Measurements from ENCODE around the gene LY6G6D. TPM values are rescaled to one million over a fixed set of nuclear protein-coding genes. Genes with fewer than 3 reads are reported as not detected.

LY6G6D gene
- total RNA-seq, 1 donor from 2014 or later: not detected

DNA sequence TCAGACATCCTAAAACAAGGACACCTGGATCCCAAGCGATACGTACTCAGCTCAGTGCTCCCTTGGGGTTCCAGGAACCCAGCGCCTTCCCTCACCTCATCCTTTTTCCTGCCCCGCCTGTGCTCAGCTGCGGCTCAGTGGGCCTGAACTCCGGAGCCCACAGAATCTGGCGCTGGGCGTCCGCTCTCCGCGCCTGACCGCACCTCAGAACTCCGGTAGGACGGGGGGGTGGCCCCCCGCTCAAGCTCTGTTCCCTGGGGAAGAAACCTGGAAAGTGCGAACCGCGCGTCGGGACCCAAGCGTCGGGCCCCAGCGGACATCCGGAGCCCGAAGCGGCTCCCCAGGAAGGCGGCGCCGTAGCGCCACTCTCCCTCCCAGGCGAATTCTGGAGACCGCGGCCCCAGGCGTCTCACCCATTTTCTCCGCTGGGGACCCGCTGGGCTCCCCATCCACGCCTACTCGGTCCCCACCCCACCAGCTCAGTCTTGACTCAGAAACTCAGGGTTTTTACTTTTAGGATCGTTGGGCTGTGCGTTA lies 33.9 kb upstream of the LY6G6D start:
- peak overlapping the region; percentile 24 for H3K27ac Mint-ChIP-seq
- peaks cover 39% of the 10 kb centered on the region for H3K4me1 Mint-ChIP-seq
- no peaks in the 10 kb centered on the region for H3K27me3 Mint-ChIP-seq
- intact Hi-C loops (cut with micrococcal nuclease): loop anchor here (2.0 to 5.0 kb wide), 4 partner anchors 22 to 271 kb away; partner anchors contain the start of gene ABHD16A
- peak overlapping the region; percentile 84 for H3K4me3 Mint-ChIP-seq
- H3K9me3 Mint-ChIP-seq: no peaks in the 10 kb centered on the region
- peaks cover 11% of the 10 kb centered on the region for H3K36me3 Mint-ChIP-seq (ENCODE audit: low read depth)
- DNase-seq (peak; percentile 45), ATAC-seq (ENCODE audit: low read depth) (peak; percentile 55)
- POLR2A ChIA-PET: interaction anchor here (0.7 to 2.3 kb wide), 14 partner anchors 17 to 187 kb away, joined by 3 to 23 read pairs (median 4); partner anchors contain the start of genes ABHD16A, BAG6, C6orf47 and CLIC1
- TF ChIP-seq, protein P1, sequence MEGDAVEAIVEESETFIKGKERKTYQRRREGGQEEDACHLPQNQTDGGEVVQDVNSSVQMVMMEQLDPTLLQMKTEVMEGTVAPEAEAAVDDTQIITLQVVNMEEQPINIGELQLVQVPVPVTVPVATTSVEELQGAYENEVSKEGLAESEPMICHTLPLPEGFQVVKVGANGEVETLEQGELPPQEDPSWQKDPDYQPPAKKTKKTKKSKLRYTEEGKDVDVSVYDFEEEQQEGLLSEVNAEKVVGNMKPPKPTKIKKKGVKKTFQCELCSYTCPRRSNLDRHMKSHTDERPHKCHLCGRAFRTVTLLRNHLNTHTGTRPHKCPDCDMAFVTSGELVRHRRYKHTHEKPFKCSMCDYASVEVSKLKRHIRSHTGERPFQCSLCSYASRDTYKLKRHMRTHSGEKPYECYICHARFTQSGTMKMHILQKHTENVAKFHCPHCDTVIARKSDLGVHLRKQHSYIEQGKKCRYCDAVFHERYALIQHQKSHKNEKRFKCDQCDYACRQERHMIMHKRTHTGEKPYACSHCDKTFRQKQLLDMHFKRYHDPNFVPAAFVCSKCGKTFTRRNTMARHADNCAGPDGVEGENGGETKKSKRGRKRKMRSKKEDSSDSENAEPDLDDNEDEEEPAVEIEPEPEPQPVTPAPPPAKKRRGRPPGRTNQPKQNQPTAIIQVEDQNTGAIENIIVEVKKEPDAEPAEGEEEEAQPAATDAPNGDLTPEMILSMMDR (IDR thresholded peaks at IDR 0.05): no peak
- CTCF ChIA-PET: interaction anchor here (0.8 to 3.6 kb wide), 7 partner anchors 46 to 271 kb away, joined by 3 to 22 read pairs (median 7); partner anchors contain the start of gene HSPA1B

DNA sequence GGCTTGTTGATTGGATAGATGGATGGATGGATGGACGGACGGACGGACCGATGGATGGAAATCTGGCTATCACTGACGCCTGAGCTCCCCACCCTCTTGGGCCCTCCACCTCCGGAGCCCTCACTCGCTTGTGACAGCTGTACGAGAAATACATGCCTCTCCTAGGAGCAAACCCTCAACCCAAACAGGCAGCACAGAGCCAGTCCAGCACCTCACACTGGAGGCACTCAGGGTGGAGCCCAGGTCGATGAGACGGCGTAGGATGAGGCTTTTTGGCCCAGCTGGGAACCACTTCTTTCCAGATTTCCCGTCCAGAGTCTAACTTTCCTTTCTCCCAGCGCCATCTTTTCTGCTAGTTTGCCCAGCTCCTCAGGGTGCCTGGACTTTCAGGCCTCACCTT lies 31.6 kb upstream of the LY6G6D start:
- H3K36me3 Mint-ChIP-seq (ENCODE audit: low read depth): peaks cover 34% of the 10 kb centered on the region
- ChIA-PET POLR2A (no interaction called here), CTCF (interaction anchor here (1.0 kb wide), 1 partner anchor 132 kb away, joined by 3 read pairs; the partner anchor contains the start of genes HSPA1A and HSPA1L)
- DNase-seq (no peak), ATAC-seq (ENCODE audit: low read depth) (no peak)
- peaks cover 30% of the 10 kb centered on the region for H3K4me1 Mint-ChIP-seq
- intact Hi-C loops (cut with micrococcal nuclease): loop anchor here (5.0 kb wide), 1 partner anchor 269 kb away; no protein-coding TSS in a partner anchor
- TF ChIP-seq, protein P1 (IDR thresholded peaks at IDR 0.05): no peak
- no peaks in the 10 kb centered on the region for H3K9me3 Mint-ChIP-seq
- no peak overlapping the region for H3K27ac Mint-ChIP-seq
- H3K27me3 Mint-ChIP-seq: no peaks in the 10 kb centered on the region
- H3K4me3 Mint-ChIP-seq: no peak overlapping the region

DNA sequence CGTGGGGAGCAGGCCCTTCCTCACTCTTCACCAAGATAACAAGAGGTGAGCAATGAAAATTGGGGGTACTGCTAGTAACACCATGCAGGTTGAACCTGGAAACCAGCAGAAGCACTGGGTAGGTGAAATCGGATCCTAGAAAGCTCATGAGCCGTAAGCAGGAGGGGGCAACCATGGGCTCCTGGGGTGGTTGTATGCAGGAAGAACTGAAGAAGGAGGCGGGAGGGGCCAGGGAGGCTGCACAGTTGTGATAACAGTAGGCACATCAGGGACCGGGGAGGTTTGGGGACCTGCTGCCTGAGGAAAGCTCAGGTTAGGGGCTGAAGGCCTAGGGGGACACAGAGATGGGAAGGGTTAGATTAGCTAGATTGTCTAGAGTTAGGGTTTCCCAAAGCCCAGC lies 28.7 kb upstream of the LY6G6D start:
- H3K9me3 Mint-ChIP-seq: no peaks in the 10 kb centered on the region
- H3K27me3 Mint-ChIP-seq: no peaks in the 10 kb centered on the region
- TF ChIP-seq, protein P1 (IDR thresholded peaks at IDR 0.05): no peak
- ChIA-PET POLR2A (interaction anchor here (0.5 to 1.1 kb wide), 2 partner anchors 46 to 54 kb away, joined by 3 read pairs; no protein-coding TSS in a partner anchor), CTCF (no interaction called here)
- DNase-seq: no peak
- H3K4me1 Mint-ChIP-seq: peaks cover 29% of the 10 kb centered on the region
- H3K36me3 Mint-ChIP-seq (ENCODE audit: low read depth): peaks cover 62% of the 10 kb centered on the region
- no peak for ATAC-seq (ENCODE audit: low read depth)
- intact Hi-C loops (cut with micrococcal nuclease): no loop called here
- H3K27ac Mint-ChIP-seq: peak overlapping the region; percentile 21
- H3K4me3 Mint-ChIP-seq: no peak overlapping the region

DNA sequence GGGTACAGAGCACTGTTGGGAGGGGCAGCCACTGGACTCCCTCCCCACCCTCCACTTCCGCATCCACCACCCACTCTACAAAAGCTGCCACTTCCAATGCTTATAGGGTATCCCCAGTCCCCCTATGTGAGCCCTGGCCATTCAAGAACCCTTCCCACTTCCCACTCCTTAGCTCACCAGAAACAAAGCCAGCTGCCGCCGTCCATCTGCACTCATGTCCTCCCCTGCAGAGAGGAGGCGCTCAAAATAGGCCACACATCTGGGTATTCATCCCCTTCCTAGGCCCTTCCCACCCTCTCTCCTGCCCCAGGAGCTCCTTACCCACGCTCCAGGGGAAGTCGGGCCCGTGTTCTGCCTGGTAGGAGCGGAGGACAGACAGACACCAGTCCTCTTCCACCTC lies 27.8 kb upstream of the LY6G6D start:
- ChIA-PET POLR2A (interaction anchor here (0.6 to 1.1 kb wide), 3 partner anchors 14 to 143 kb away, joined by 3 to 12 read pairs (median 6); no protein-coding TSS in a partner anchor), CTCF (no interaction called here)
- H3K4me3 Mint-ChIP-seq: no peak overlapping the region
- no peak for ATAC-seq (ENCODE audit: low read depth)
- intact Hi-C loops (cut with micrococcal nuclease): no loop called here
- H3K36me3 Mint-ChIP-seq (ENCODE audit: low read depth): peaks cover 65% of the 10 kb centered on the region
- H3K9me3 Mint-ChIP-seq: no peaks in the 10 kb centered on the region
- DNase-seq: no peak
- TF ChIP-seq, protein P1 (IDR thresholded peaks at IDR 0.05): no peak
- H3K4me1 Mint-ChIP-seq: peaks cover 20% of the 10 kb centered on the region
- no peak overlapping the region for H3K27ac Mint-ChIP-seq
- H3K27me3 Mint-ChIP-seq: no peaks in the 10 kb centered on the region

DNA sequence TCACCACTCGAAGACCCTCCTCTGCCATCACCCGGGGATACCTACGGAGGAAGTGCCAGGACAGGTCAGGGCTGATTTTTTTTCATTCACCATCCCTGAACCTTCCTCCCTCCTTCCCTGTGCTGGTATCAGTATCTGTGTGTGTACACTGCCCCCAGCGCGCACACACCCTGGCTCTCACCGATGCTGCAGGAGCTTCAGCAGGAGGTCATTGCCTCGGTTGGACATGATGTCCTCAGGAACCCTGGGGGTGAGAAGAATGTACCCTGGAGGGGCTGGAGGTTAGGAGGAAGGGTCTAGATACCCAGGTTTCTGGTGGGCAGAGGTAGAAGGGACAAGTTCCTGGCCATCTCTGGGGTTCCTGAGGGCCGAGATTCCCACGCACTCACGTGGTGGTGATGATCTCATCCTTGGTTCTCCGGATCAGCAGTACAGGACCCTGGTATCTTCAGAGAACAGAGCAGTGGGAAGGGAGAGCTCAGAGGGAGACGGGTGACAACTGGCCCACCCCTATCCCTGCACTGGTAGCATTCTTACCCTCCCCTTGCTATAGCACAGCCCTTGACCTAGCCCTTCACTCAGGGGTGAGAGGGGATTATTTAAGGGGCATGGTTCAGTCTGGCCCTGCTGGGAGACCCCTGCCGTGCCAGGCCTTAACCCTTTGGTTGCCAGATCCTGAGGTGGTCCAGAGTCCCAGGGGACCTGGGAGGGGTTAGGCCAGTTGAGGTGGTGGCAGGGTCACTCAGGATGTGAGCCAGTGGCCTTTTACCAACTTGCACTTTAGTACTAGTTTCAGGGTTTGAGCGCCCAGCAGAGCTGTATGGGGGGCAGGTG lies 27.1 kb upstream of the LY6G6D start:
- ChIA-PET CTCF (no interaction called here), POLR2A (interaction anchor here (0.6 kb wide), 1 partner anchor 15 kb away, joined by 6 read pairs; no protein-coding TSS in a partner anchor)
- peaks cover 19% of the 10 kb centered on the region for H3K4me1 Mint-ChIP-seq
- DNase-seq (no peak), ATAC-seq (ENCODE audit: low read depth) (no peak)
- no peaks in the 10 kb centered on the region for H3K9me3 Mint-ChIP-seq
- H3K36me3 Mint-ChIP-seq (ENCODE audit: low read depth): peaks cover 71% of the 10 kb centered on the region
- H3K27me3 Mint-ChIP-seq: no peaks in the 10 kb centered on the region
- TF ChIP-seq, protein P1 (IDR thresholded peaks at IDR 0.05): no peak
- no peak overlapping the region for H3K27ac Mint-ChIP-seq
- no peak overlapping the region for H3K4me3 Mint-ChIP-seq
- intact Hi-C loops (cut with micrococcal nuclease): no loop called here
